Medulla oblongata (tissue), 1 donor: ENCODE measurements around the gene CMAS.
"Not testable (repeated sequence)": the region's sequence is repeated elsewhere in the genome, so short reads cannot be mapped to it uniquely, and the experiment has no call there.

ENCODE experiments used
- DNase-seq: peaks from one replicate; pipeline ENCODE4 v3.0.0-alpha.2; 2015; ENCODE audit errors: extremely low spot score

CMAS gene

GRCh38 chr12:22047494-22047893 is 1.5 kb downstream of the CMAS start:
- DNase-seq = no peak

- no peak for DNase-seq
These were observed 2.5 kb downstream of the CMAS start for GRCh38 chr12:22048351-22049041.

- DNase-seq = no peak
These were observed 4.1 kb downstream of the CMAS start for GRCh38 chr12:22050078-22050477.

- no peak for DNase-seq
These were observed 5.2 kb downstream of the CMAS start for GRCh38 chr12:22051114-22051698.

- not testable (repeated sequence) for DNase-seq
These were observed 7.0 kb downstream of the CMAS start for GRCh38 chr12:22052994-22053393.

GRCh38 chr12:22054155-22054554 is 8.1 kb downstream of the CMAS start:
- DNase-seq = no peak

GRCh38 chr12:22056607-22057006 is 10.6 kb downstream of the CMAS start:
- DNase-seq = no peak

GRCh38 chr12:22059976-22060647 is 14.1 kb downstream of the CMAS start:
- no peak for DNase-seq

- DNase-seq = no peak
These were observed 18.9 kb downstream of the CMAS start for GRCh38 chr12:22064968-22065367.

GRCh38 chr12:22066310-22066709 is 20.3 kb downstream of the CMAS start:
- no peak for DNase-seq

GRCh38 chr12:22069851-22070250 is 23.8 kb downstream of the CMAS start:
- DNase-seq = no peak

- no peak for DNase-seq
These were observed 36.2 kb downstream of the CMAS start for GRCh38 chr12:22082190-22082701.

GRCh38 chr12:22083167-22083566 is 37.1 kb downstream of the CMAS start:
- DNase-seq = peak; percentile 74

GRCh38 chr12:22084852-22085251 is 38.8 kb downstream of the CMAS start:
- no peak for DNase-seq

- no peak for DNase-seq
These were observed 42.9 kb downstream of the CMAS start for GRCh38 chr12:22088886-22089285.

- DNase-seq = no peak
These were observed 43.5 kb downstream of the CMAS start for GRCh38 chr12:22089486-22089885.

- DNase-seq = not testable (repeated sequence)
These were observed 53.0 kb downstream of the CMAS start for GRCh38 chr12:22099062-22099461.

GRCh38 chr12:22100958-22101748 is 55.1 kb downstream of the CMAS start:
- peak; percentile 58 for DNase-seq

GRCh38 chr12:22101749-22102243 is 55.8 kb downstream of the CMAS start:
- DNase-seq = peak; percentile 59

- DNase-seq = no peak
These were observed 57.4 kb downstream of the CMAS start for GRCh38 chr12:22103418-22103817.

GRCh38 chr12:22105542-22105941 is 59.5 kb downstream of the CMAS start:
- no peak for DNase-seq

- DNase-seq = no peak
These were observed 64.2 kb downstream of the CMAS start for GRCh38 chr12:22110176-22110575.
